Thymus (tissue), 11 donors: ENCODE results near the gene CBLN3. TPM values are rescaled to one million over a fixed set of nuclear protein-coding genes. Genes with fewer than 3 reads are reported as not detected.
A peak's percentile ranks its signal among the peaks of the same experiment; 100 is the strongest.
"Not testable (repeated sequence)": the region's sequence is repeated elsewhere in the genome, so short reads cannot be mapped to it uniquely, and the experiment has no call there.

Source experiments
- DNase-seq, 9 donors: peaks; one replicate each; pipeline ENCODE4 v3.0.0-alpha.2; 2013; ENCODE audit warnings: low spot score in 9 of 9, low read depth in 6 of 9, missing footprints in 1 of 9
- H3K27ac ChIP-seq, 2 donors: one replicate each; pipeline ENCODE4 v1.5.1; 2013; ENCODE audit warnings: control low read depth in 1 of 2, low read depth in 1 of 2, low read length in 1 of 2, mild to moderate bottlenecking in 1 of 2, moderate library complexity in 1 of 2
- H3K27me3 ChIP-seq, 2 donors: one replicate each; pipeline ENCODE4 v1.5.1; 2013; ENCODE audit warnings: low read length in 1 of 2; ENCODE audit not compliant: control insufficient read depth in 2 of 2, insufficient read depth in 1 of 2
- H3K36me3 ChIP-seq, 2 donors: one replicate each; pipeline ENCODE4 v1.5.1; 2013; ENCODE audit warnings: low read length in 1 of 2, mild to moderate bottlenecking in 1 of 2, moderate library complexity in 1 of 2; ENCODE audit not compliant: control insufficient read depth in 2 of 2, insufficient read depth in 2 of 2
- H3K4me1 ChIP-seq, 2 donors: one replicate each; pipeline ENCODE4 v1.5.1; 2013; ENCODE audit warnings: low read length in 2 of 2; ENCODE audit not compliant: control insufficient read depth in 2 of 2, insufficient read depth in 2 of 2
- H3K4me3 ChIP-seq, 2 donors: one replicate each; pipeline ENCODE4 v1.5.1; 2013; ENCODE audit warnings: low read length in 2 of 2, control low read depth in 1 of 2, mild to moderate bottlenecking in 1 of 2
- H3K9me3 ChIP-seq, 2 donors: one replicate each; pipeline ENCODE4 v1.5.1; 2013; ENCODE audit warnings: low read length in 1 of 2, mild to moderate bottlenecking in 1 of 2; ENCODE audit not compliant: control insufficient read depth in 2 of 2, insufficient read depth in 1 of 2
- WGBS: extraction: QIAGEN DNeasy Blood & Tissue Kit; methylation state at CpG from one replicate; pipeline ENCODE4 v1.1.7; 2013; 5-methylcytosine and 5-hydroxymethylcytosine counted together
- polyA plus RNA-seq: library from polyadenylated mRNA; stranded (reverse); fragments of 200-250 nt; gene quantifications from one replicate; pipeline ENCODE4 v1.2.3, GENCODE V29; 2013
- total RNA-seq: library from RNA; stranded (reverse); fragments of 120-200 nt; gene quantifications from one replicate; pipeline ENCODE4 v1.2.4, GENCODE V29; 2013
- donor health status: healthy.

Gene CBLN3
- total and polyA plus RNA-seq, 2 donors: 2.8 to 9.5 TPM

DNA sequence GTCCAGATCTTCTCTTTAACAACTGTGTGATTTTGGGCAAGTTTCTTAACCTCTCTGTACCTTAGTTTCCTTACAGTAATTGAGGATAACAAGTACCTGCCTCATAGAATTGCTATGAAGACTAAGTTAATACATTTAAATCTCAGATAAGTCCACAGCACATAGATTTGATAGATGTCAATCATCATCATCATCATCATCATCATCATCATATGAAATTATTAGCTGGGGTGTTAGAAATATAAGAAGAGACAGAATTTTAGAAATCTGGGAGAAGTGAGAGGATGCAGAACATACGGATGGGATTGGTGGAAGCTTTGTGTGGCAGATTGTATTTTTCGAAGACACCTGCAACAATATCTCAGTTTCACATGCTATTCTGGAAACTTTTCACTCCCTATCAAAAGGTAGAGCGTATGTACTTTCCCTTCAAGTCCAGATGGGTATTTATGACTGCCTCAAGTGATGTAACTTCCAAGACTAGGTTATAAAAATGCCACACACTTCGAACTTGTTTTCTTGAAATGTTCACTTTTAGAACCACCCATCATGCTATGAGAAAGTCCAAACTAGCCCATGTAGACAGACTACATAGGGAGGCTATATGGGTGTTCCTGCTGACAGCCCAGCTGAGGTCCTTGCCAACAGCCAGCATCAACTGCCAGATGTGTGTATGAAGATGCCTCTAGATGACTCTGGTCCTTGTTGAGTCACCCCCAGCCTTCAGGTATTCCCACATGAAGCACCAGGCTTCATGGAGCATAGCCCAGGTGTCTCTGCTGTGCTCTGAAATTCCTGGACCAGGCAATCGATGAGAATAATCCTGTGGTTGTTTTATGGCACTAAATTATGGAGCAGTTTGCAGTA, 33.8 kb upstream of the CBLN3 start:
- H3K9me3 ChIP-seq: no peaks in the 10 kb centered on the region
- H3K4me1 ChIP-seq: peaks cover 10 to 15% of the 10 kb centered on the region in 2 donors
- peak in 1 of 9 donors; percentile 58 for DNase-seq
- no peaks in the 10 kb centered on the region for H3K27me3 ChIP-seq
- H3K4me3 ChIP-seq: no peak overlapping the region
- H3K36me3 ChIP-seq: no peaks in the 10 kb centered on the region
- 60% methylated on average over 3 of the region's 5 CpGs for WGBS
- H3K27ac ChIP-seq: peak overlapping the region in 1 of 2 donors; percentile 85

DNA sequence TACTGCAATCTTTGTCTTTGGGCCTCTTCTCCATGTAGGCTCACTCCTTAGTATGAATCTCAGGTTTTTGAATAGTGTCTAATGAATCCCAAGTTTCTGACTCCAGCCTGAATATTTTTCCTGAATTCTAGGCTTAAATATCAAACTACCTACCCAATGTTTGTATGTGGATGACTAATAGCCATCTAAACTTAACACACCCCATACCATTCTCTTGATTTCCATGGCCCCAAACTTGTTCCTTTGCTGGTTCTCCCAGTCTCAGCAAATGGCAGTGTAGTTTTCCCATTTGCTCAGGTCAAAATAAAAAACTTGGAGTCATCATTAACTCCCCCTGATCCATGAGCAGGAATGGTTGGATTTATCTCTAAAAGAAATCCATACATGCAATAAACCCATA, 31.9 kb upstream of the CBLN3 start:
- Histone ChIP-seq H3K27me3 (no peaks in the 10 kb centered on the region), H3K9me3 (no peaks in the 10 kb centered on the region), H3K36me3 (no peaks in the 10 kb centered on the region), H3K4me3 (no peak overlapping the region), H3K27ac (no peak overlapping the region), H3K4me1 (peaks cover 10 to 15% of the 10 kb centered on the region in 2 donors)
- no peak for DNase-seq

DNA sequence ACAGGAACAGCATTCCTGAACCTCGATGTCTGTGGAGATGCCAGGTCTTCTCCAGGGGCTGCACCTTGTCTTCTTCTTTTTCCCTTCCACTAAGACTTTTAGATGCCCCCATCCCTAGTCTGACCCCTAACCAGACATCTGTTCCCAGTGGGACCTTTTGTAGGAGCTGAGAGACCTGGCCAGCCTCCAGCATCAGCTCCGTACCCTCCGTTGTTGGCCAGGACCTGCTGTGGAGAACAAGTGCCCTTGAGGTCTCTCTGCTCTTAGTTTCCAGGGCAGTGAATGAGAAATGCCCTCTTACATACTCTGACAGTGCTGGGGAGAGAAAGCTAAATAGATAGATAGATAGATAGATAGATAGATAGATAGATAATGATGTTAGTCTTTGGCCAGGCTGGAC, 29.9 kb upstream of the CBLN3 start:
- peaks cover 5 to 9% of the 10 kb centered on the region in 2 donors for H3K4me1 ChIP-seq
- no peak for DNase-seq
- H3K9me3 ChIP-seq: peaks cover 0 to 5% of the 10 kb centered on the region in 2 donors
- WGBS: over 99% methylated on average over 3 of the region's 3 CpGs
- no peaks in the 10 kb centered on the region for H3K27me3 ChIP-seq
- H3K36me3 ChIP-seq: no peaks in the 10 kb centered on the region
- H3K4me3 ChIP-seq: no peak overlapping the region
- no peak overlapping the region for H3K27ac ChIP-seq

- Histone ChIP-seq H3K9me3 (peaks cover 0 to 5% of the 10 kb centered on the region in 2 donors), H3K27me3 (no peaks in the 10 kb centered on the region), H3K36me3 (no peaks in the 10 kb centered on the region), H3K27ac (no peak overlapping the region), H3K4me1 (peaks cover 3 to 7% of the 10 kb centered on the region in 2 donors), H3K4me3 (no peak overlapping the region)
- DNase-seq: no peak
- 97% methylated on average over 1 of the region's 1 CpG for WGBS
Observed at GRCh38 chr14:24458736-24459135, 29.3 kb upstream of the CBLN3 start.

- Histone ChIP-seq H3K36me3 (no peaks in the 10 kb centered on the region), H3K9me3 (peaks cover 0 to 13% of the 10 kb centered on the region in 2 donors), H3K4me3 (no peak overlapping the region), H3K4me1 (peaks cover 0 to 4% of the 10 kb centered on the region in 2 donors), H3K27me3 (no peaks in the 10 kb centered on the region), H3K27ac (no peak overlapping the region)
- DNase-seq: no peak
Observed at GRCh38 chr14:24456980-24457379, 27.5 kb upstream of the CBLN3 start.

DNA sequence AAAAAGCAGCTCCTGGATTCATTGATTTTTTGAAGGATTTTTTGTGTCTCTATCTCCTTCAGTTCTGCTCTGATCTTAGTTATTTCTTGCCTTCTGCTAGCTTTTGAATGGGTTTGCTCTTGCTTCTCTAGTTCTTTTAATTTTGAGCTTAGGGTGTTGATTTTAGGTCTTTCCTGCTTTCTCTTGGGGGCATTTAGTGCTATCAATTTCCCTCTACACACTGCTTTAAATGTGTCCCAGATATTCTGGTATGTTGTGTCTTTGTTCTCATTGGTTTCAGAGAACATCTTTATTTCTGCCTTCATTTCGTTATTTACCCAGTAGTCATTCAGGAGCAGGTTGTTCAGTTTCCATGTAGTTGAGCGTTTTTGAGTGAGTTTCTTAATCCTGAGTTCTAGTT, 21.4 kb upstream of the CBLN3 start:
- H3K4me3 ChIP-seq, H3K36me3 ChIP-seq, H3K27me3 ChIP-seq, DNase-seq, H3K27ac ChIP-seq, H3K4me1 ChIP-seq: not testable (repeated sequence)
- H3K9me3 ChIP-seq: peaks cover 0 to 13% of the 10 kb centered on the region in 2 donors
- WGBS: 99% methylated on average over 2 of the region's 2 CpGs

DNA sequence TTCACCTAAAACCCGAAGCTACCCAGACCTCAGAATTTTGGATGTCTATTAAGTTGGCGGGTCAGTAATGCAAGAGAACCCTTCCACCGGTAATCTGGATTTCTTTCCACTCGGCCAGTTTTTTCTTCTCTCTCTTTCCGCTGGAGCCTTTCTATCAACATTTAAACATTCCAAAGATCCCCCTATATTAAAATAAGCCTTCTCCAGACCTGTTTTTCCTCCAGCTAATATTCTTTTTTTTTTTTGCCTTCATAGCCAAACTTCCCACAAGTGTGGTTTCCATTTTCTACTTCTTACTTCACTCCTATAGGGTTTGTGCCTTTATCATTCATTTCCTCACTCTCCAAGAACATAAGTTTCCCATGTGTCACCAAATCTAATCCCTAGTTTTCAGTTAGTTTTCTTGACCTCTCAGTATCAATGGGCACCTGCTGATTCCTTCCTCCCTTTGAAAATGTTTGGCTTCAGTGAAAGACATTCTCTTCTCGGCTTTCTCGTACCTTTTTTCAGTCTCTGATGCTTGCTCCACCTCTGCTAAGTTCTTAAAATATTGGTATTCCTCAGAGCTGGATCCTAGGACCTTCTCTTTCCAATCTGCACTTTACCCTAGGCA, 13.7 kb upstream of the CBLN3 start:
- WGBS: 4% methylated on average over 7 of the region's 7 CpGs
- no peak for DNase-seq
- peaks cover 9 to 14% of the 10 kb centered on the region in 2 donors for H3K4me1 ChIP-seq
- H3K9me3 ChIP-seq: no peaks in the 10 kb centered on the region
- H3K27ac ChIP-seq: peak overlapping the region; percentile 99
- no peaks in the 10 kb centered on the region for H3K27me3 ChIP-seq
- H3K36me3 ChIP-seq: peaks cover 23 to 30% of the 10 kb centered on the region in 2 donors
- peak overlapping the region; percentile 87 to 95 for H3K4me3 ChIP-seq

DNA sequence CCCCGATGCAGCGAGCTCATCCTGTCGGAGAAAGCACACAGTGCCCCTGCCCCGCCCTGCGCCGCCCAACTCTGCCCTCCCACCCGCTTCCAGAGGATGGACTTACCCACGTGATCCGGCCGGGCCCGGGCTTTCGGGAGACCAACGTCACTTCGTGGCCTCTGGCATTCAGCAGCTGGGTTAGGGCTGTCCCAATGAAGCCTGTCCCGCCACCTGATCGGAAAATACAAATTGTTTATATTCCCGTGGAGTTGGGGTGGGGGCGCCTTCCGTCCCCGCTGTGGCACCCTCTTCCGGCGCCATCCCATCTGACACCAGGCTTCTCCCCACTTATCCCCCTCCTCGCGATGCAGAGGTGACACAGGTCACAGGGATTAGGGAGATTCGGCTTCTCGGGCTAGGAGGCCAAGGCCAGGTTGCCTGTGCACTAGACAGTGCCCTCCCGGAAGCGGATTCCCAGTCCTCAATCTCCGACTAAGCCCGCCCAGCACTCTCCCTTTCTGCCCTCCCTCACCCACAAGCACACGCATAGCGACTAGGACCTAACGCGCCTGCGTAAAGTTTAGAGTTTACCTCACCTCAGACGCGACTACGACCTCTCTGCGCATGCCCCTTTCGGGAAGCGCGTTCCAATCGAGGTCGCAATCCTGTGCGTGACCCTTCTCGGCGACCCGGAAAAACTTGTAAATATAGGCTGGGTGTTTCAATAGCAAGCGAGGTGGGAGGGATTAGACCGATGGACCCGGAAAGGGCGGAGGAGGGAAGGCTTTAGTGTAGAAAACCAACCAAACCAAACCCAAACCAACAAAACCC, 13.0 kb upstream of the CBLN3 start, which contains the start of gene SDR39U1:
TSS of gene SDR39U1 (minus strand) at position 537 of the 813 bp plus-strand sequence. CDS start at position 530, 7 bp downstream.
- WGBS: under 1% methylated on average over 52 of the region's 52 CpGs
- Histone ChIP-seq H3K27ac (peak within 1 kb of the TSS; percentile 99), H3K4me1 (peaks cover 14 to 19% of the 10 kb centered on the region in 2 donors), H3K4me3 (peak within 1 kb of the TSS; percentile 87 to 95), H3K27me3 (no peaks in the 10 kb centered on the region), H3K9me3 (no peaks in the 10 kb centered on the region), H3K36me3 (peaks cover 30 to 37% of the 10 kb centered on the region in 2 donors)
- peak; percentile 97 to 100 (median 99) for DNase-seq
